Measurements from ENCODE around the gene COPB2. TPM values are rescaled to one million over a fixed set of nuclear protein-coding genes. Genes with fewer than 3 reads are reported as not detected.

The COPB2 gene
- total and polyA plus RNA-seq, 2 of the 8 experiments (the other 6 are each of a cell fraction or from before 2014, with no cell fraction given), result 40.3 to 119 TPM

- WGBS, 2 experiments (ENCODE audit: extremely low coverage in 1 of 2, insufficient coverage in 1 of 2, insufficient read length in 1 of 2, insufficient replicate concordance in 2 of 2, low coverage in 1 of 2, low lambda C conversion rate in 2 of 2, missing lambda C conversion rate in 1 of 2), result 86% methylated on average over 5 of the region's 6 CpGs; no CpG with 5 or more reads in 1 of the 2 experiments
- CTCF ChIA-PET (ENCODE audit: partially characterized antibody), result interaction anchor here (0.6 to 4.7 kb wide), 18 partner anchors 8 to 458 kb away, joined by 3 to 27 read pairs (median 4); no protein-coding TSS in a partner anchor
- H4K20me1 ChIP-seq (replicated peaks in 1 of 2; ENCODE audit: control insufficient read depth in 1 of 2, insufficient read depth in 2 of 2, low read length in 2 of 2), result no peaks in the 10 kb centered on the region
- H2BK12ac ChIP-seq (ENCODE audit: low read depth, low read length), result no peak overlapping the region
- no peaks in the 10 kb centered on the region for H3K36me3 ChIP-seq (ENCODE audit: control insufficient read depth in 2 of 4, insufficient read depth in 4 of 4, low read length in 3 of 4)
- H3K79me2 ChIP-seq (ENCODE audit: control insufficient read depth in 1 of 2, insufficient read depth in 2 of 2, low read length in 2 of 2), result no peaks in the 10 kb centered on the region
- H2BK5ac ChIP-seq (ENCODE audit: low read depth, low read length), result no peak overlapping the region
- no peak overlapping the region for H4K91ac ChIP-seq (replicated peaks; ENCODE audit: insufficient read length, low read length)
- H3K23me2 ChIP-seq (ENCODE audit: low read depth, low read length), result no peaks in the 10 kb centered on the region; the same call in 1 of the 2 replicates
- H2AK5ac ChIP-seq (ENCODE audit: low read depth, low read length), result no peak overlapping the region
- H3K27me3 ChIP-seq (replicated peaks in 1 of 4; ENCODE audit: control insufficient read depth in 3 of 4, extremely low read depth in 1 of 4, insufficient read depth in 3 of 4, low read length in 3 of 4), result no peaks in the 10 kb centered on the region
- H3K4me1 ChIP-seq (replicated peaks in 1 of 4; ENCODE audit: control insufficient read depth in 3 of 4, insufficient read depth in 4 of 4, low read length in 3 of 4), result peaks cover 0 to 3% (median 0%) of the 10 kb centered on the region in 4 experiments; a peak in 1 of 7 replicates
- H3K56ac ChIP-seq (replicated peaks; ENCODE audit: insufficient read length, low read depth, low read length), result no peak overlapping the region
- DNase-seq (ENCODE audit: low read depth in 1 of 2, low spot score in 2 of 2) (no peak), FAIRE-seq (no peak)
- no peak overlapping the region for H2AFZ ChIP-seq (ENCODE audit: low read length)
- H2BK20ac ChIP-seq (ENCODE audit: low read length), result no peak overlapping the region
- no peaks in the 10 kb centered on the region for H3K79me1 ChIP-seq (ENCODE audit: low read depth, low read length)
- H3K4me2 ChIP-seq (ENCODE audit: insufficient read depth in 1 of 2, low read depth in 2 of 2, low read length in 2 of 2), result no peak overlapping the region
- H3K14ac ChIP-seq (ENCODE audit: insufficient read length), result no peak overlapping the region
- H3K18ac ChIP-seq (ENCODE audit: extremely low read depth, low read length), result no peak overlapping the region
- H3K9me3 ChIP-seq (ENCODE audit: insufficient read depth in 2 of 2, low read depth in 1 of 2, low read length in 1 of 2), result no peaks in the 10 kb centered on the region
- no peak overlapping the region for H4K5ac ChIP-seq (ENCODE audit: insufficient read length, low read depth, low read length)
- POLR2A ChIA-PET (ENCODE audit: partially characterized antibody), result no interaction called here
- no peak overlapping the region for H2BK15ac ChIP-seq (ENCODE audit: low read length)
- H3K4ac ChIP-seq (replicated peaks; ENCODE audit: insufficient read length, low read depth, low read length), result no peak overlapping the region
- H4K8ac ChIP-seq (ENCODE audit: extremely low read depth, insufficient read depth, low read length), result peak overlapping the region; percentile 81; the same call in 1 of the 2 replicates
- no peak overlapping the region for H3K4me3 ChIP-seq (ENCODE audit: extremely low read depth in 1 of 4, insufficient read depth in 2 of 4, low read depth in 3 of 4, low read length in 4 of 4)
- no peak overlapping the region for H3K23ac ChIP-seq (ENCODE audit: insufficient read length)
- no peak overlapping the region for H2BK120ac ChIP-seq (replicated peaks; ENCODE audit: low read depth, low read length)
- no peak overlapping the region for H3K9ac ChIP-seq (replicated peaks in 1 of 4; ENCODE audit: extremely low read depth in 1 of 4, low read depth in 3 of 4, low read length in 3 of 4)
- H3K27ac ChIP-seq (ENCODE audit: low read depth, low read length), result no peak overlapping the region
- TF ChIP-seq RFX5 (IDR thresholded peaks at IDR 0.05; ENCODE audit: borderline replicate concordance, low read depth, low read length) (no peak), CTCF (IDR thresholded peaks at IDR 0.05; ENCODE audit: control extremely low read depth in 1 of 3, insufficient read depth in 1 of 3, low read depth in 1 of 3, low read length in 3 of 3) (peak in 2 of 3 experiments; percentile 16 to 37; a peak in 2 of 4 replicates), YY1 (IDR thresholded peaks at IDR 0.05; ENCODE audit: low read depth, low read length) (no peak), BCL11A (IDR thresholded peaks at IDR 0.05; ENCODE audit: low read depth in 2 of 2, low read length in 2 of 2) (no peak), RNF2 (IDR thresholded peaks at IDR 0.05; ENCODE audit: borderline replicate concordance, low read depth, low read length, missing control alignments, poor library complexity, severe bottlenecking) (no peak), HDAC6 (IDR thresholded peaks at IDR 0.05; ENCODE audit: low read depth, low read length) (no peak), RAD21 (IDR thresholded peaks at IDR 0.05 in 1 of 2, conservative IDR thresholded peaks at IDR 0.05 in 1 of 2; ENCODE audit: low read depth in 2 of 2, low read length in 2 of 2) (peak; percentile 24 to 37; a peak in 2 of 4 replicates), POLR2A (IDR thresholded peaks at IDR 0.05; ENCODE audit: control extremely low read depth in 1 of 2, low read depth in 2 of 2, low read length in 2 of 2) (no peak), JUND (IDR thresholded peaks at IDR 0.05; ENCODE audit: low read length) (no peak), CEBPB (IDR thresholded peaks at IDR 0.05; ENCODE audit: low read depth, low read length) (peak; percentile 19; the same call in 1 of the 2 replicates), EGR1 (IDR thresholded peaks at IDR 0.05; ENCODE audit: borderline replicate concordance, low read depth, low read length) (no peak)
These were observed 45.4 kb upstream of the COPB2 start for GRCh38 chr3:139434764-139435307.

All from H1 (cell line).